DOHH2 (cell line): ENCODE data around the gene PRDM16.

Source experiments
- CTCF ChIP-seq: fragments of 200-600 bp; sonication (generic); IDR thresholded peaks from one replicate; pipeline ENCODE4 v1.5.1; 2014; ENCODE audit warnings: antibody characterized with exemption, mild to moderate bottlenecking, low read depth, low read length; ENCODE audit not compliant: poor library complexity, severe bottlenecking
- EZH2phosphoT487 ChIP-seq: fragments of 200-600 bp; sonication (generic); IDR thresholded peaks from 2 replicates; pipeline ENCODE4 v1.6.1; 2017; ENCODE audit warnings: borderline replicate concordance, mild to moderate bottlenecking, antibody characterized with exemption, low read length, moderate library complexity, mixed read lengths

DNA sequence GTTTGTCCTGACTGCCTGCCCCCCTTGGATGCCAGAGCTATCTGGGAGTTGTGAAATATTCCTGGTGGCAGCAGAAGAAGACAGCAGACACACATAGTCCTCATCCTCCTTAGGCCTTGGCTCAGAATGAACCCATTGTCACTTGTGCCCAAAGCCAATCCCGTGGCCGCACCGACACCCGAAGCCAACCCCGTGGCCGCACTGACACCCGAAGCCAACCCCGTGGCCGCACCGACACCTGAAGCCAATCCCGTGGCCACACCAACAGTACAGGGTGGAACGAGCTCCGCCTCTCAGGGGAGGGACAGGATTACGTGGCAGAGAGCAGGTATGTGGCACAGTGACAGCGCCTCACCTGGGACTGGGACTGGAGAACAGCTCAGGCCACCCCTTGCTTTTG, 186.7 kb downstream of the PRDM16 start:
- no peak for TF ChIP-seq CTCF
- no peak for TF ChIP-seq EZH2phosphoT487
